Adrenal gland (tissue), 19 donors: ENCODE results near the gene TAS2R16. TPM values are rescaled to one million over a fixed set of nuclear protein-coding genes. Genes with fewer than 3 reads are reported as not detected.

ENCODE experiments used
- DNase-seq, 7 donors: peaks; one replicate each; pipeline ENCODE4 v3.0.0-alpha.2; 2019 to 2020
- H3K27ac ChIP-seq, 5 donors: fragments of 200-600 bp; sonication (generic) in 4 of 5; 1 replicate in 3 of 5; 2 replicates in 2 of 5; pipeline versions ENCODE4 v1.5.1 to v1.8.0; 2016 to 2020; ENCODE audit warnings: mild to moderate bottlenecking in 1 of 5
- H3K27me3 ChIP-seq: fragments of 200-600 bp; 2 replicates; pipeline ENCODE4 v1.8.0; 2021
- H3K36me3 ChIP-seq, 2 donors: fragments of 200-600 bp; replicated peaks in 1 of 2; 1 replicate in 1 of 2; 2 replicates in 1 of 2; pipeline versions ENCODE4 v1.5.1 to v1.8.0; 2018 to 2022
- H3K4me1 ChIP-seq, 2 donors: fragments of 200-600 bp; replicated peaks in 1 of 2; 1 replicate in 1 of 2; 2 replicates in 1 of 2; pipeline versions ENCODE4 v1.5.1 to v1.8.0; 2018 to 2021
- H3K4me3 ChIP-seq, 4 donors: fragments of 200-600 bp; sonication (generic) in 3 of 4; one replicate each; pipeline ENCODE4 v1.5.1; 2016 to 2018
- H3K9me3 ChIP-seq, 3 donors: fragments of 200-600 bp; sonication (generic) in 1 of 3; replicated peaks in 1 of 3; 1 replicate in 2 of 3; 2 replicates in 1 of 3; pipeline versions ENCODE4 v1.5.1 to v1.8.0; 2016 to 2021
- POLR2A ChIP-seq, 2 donors: fragments of 450-650 bp; IDR thresholded peaks; one replicate each; pipeline ENCODE4 v1.6.1; 2017; ENCODE audit warnings: antibody characterized with exemption in 2 of 2, mild to moderate bottlenecking in 2 of 2, moderate library complexity in 1 of 2
- WGBS, 4 donors: extraction: QIAGEN DNeasy Blood & Tissue Kit in 2 of 4; methylation state at CpG; one replicate each; pipeline versions ENCODE4 v1.1.5 to v1.1.7; 2013 to 2017; 5-methylcytosine and 5-hydroxymethylcytosine counted together
- intact Hi-C, 2 donors: fragments of 100-400 bp; cut with DNase I; formaldehyde crosslinking; loops; one replicate each; pipeline versions ENCODE4 v1.14.1 to v1.15.0; 2022 to 2023
- long read RNA-seq, 10 donors: library from polyadenylated mRNA in 3 of 10; unstranded in 2 of 10; stranded (forward) in 1 of 10; transcript quantifications; one replicate each; pipeline ENCODE4 v2.0.0 and lab custom pipeline, GENCODE V29; 2021 to 2026
- polyA plus RNA-seq, 3 donors: library from polyadenylated mRNA; stranded (reverse); fragments of 200-250 nt in 2 of 3; fragments of 350-450 nt in 1 of 3; fragmentation: Illumina TruSeq in 1 of 3; extraction: RNeasy Lipid Tissue Mini Kit (QIAGEN cat#74804) in 1 of 3; gene quantifications; one replicate each; pipeline ENCODE4 v1.2.3, GENCODE V29; 2013 to 2014
- total RNA-seq, 9 donors: library from RNA; depleted of rRNA in 4 of 9; stranded (reverse); fragments of >200 nt in 4 of 9; fragments of 120-200 nt in 1 of 9; fragmentation: NEBNext Ultra II Directional in 1 of 9; extraction: Animal tissue kit (Norgen Biotek cat#: 25700) in 1 of 9; gene quantifications; one replicate each; pipeline versions ENCODE4 v1.1.0 to v1.2.4, GENCODE V29; 2013 to 2023
- TF ChIP-seq, protein P1 (sequence below), 6 experiments: fragments of 450-650 bp in 4 of 6; fragments of 200-600 bp in 2 of 6; sonication (generic) in 1 of 6; IDR thresholded peaks; 1 replicate in 5 of 6; 2 replicates in 1 of 6; pipeline versions ENCODE4 v1.5.1 to v1.8.0; 2016 to 2021; ENCODE audit warnings: antibody characterized with exemption in 6 of 6, mild to moderate bottlenecking in 2 of 6, moderate library complexity in 1 of 6
- donor health status: healthy with polysubstance abuse.
- donor health status: Bipolar disorder and iron deficiency.
- donor health status: DM: yes; HTN: yes; CAD: no.
- donor health status: DM: no; HTN: no; CAD: no.
- donor health status: DM: no; HTN: no; CAD: no.
- donor health status: DM: yes; HTN: yes; CAD: no.

The TAS2R16 gene, protein sequence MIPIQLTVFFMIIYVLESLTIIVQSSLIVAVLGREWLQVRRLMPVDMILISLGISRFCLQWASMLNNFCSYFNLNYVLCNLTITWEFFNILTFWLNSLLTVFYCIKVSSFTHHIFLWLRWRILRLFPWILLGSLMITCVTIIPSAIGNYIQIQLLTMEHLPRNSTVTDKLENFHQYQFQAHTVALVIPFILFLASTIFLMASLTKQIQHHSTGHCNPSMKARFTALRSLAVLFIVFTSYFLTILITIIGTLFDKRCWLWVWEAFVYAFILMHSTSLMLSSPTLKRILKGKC
- not detected for total RNA-seq
- polyA plus RNA-seq: not detected
- long read RNA-seq, donor 1: 0 reads
- long read RNA-seq, donor 2: 0 reads
- long read RNA-seq, donor 3: 0 reads
- long read RNA-seq, donor 4: 0 reads
- long read RNA-seq, donor 5: 0 reads
- long read RNA-seq, donor 6: 0 reads
- long read RNA-seq, donor 7: 0 reads
- long read RNA-seq, donor 8: 0 reads
- long read RNA-seq, donor 9: 0 reads
- long read RNA-seq, donor 10: 0 reads

DNA sequence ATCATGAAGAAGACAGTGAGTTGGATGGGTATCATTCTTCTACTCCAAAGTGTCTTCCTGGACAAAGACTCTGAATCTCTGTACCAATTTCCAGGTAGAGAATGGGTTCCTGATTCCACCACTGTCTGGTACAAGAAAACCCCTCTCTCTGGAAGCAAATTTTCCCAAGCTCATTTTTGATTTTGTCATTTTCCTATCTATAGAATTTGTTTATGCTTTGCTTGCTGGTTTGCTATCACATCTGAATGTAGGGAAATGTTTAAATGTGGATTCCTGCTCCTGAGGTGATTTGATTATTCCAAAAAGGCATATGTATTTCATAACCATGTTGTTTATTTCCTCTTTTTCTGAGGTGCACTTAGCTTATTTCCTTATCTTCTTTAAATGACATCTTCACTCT, at the start of gene TAS2R16:
Gene TAS2R16 (minus strand): TSS at position 101 of the 400 bp plus-strand sequence. CDS start 66 bp downstream, at position 35.
- TF ChIP-seq, protein P1, sequence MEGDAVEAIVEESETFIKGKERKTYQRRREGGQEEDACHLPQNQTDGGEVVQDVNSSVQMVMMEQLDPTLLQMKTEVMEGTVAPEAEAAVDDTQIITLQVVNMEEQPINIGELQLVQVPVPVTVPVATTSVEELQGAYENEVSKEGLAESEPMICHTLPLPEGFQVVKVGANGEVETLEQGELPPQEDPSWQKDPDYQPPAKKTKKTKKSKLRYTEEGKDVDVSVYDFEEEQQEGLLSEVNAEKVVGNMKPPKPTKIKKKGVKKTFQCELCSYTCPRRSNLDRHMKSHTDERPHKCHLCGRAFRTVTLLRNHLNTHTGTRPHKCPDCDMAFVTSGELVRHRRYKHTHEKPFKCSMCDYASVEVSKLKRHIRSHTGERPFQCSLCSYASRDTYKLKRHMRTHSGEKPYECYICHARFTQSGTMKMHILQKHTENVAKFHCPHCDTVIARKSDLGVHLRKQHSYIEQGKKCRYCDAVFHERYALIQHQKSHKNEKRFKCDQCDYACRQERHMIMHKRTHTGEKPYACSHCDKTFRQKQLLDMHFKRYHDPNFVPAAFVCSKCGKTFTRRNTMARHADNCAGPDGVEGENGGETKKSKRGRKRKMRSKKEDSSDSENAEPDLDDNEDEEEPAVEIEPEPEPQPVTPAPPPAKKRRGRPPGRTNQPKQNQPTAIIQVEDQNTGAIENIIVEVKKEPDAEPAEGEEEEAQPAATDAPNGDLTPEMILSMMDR (IDR thresholded peaks at IDR 0.05): no peak
- no peak for TF ChIP-seq POLR2A (IDR thresholded peaks at IDR 0.05)
- Histone ChIP-seq H3K36me3 (no peaks in the 10 kb centered on the region), H3K4me3 (no peak within 1 kb of the TSS), H3K4me1 (no peaks in the 10 kb centered on the region), H3K9me3 (no peaks in the 10 kb centered on the region), H3K27ac (no peak within 1 kb of the TSS), H3K27me3 (no peaks in the 10 kb centered on the region)
- DNase-seq: no peak
- intact Hi-C loops: no loop called here

DNA sequence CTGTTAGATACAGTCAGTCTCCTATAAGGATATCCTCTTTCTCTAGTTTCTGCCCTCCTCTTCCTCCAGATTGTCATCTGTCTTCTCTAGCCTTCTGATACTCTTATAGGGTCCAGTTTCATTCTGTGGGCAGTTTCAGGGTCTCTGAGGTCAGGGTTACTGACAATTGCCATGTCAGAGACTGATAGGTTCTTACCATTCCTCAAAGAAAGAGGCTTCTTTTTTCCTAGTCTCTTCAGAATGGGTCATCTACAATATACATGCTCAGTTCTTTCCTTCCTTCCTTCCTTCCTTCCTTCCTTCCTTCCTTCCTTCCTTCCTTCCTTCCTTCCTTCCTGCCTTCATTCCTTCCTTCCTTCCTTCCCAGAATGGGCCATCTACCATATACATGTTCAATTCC, 48.1 kb upstream of the TAS2R16 start:
- Histone ChIP-seq H3K27ac (no peak overlapping the region), H3K36me3 (no peaks in the 10 kb centered on the region), H3K4me1 (no peaks in the 10 kb centered on the region), H3K9me3 (peaks cover 0 to 6% (median 0%) of the 10 kb centered on the region in 3 donors), H3K27me3 (no peaks in the 10 kb centered on the region), H3K4me3 (no peak overlapping the region)
- no peak for DNase-seq
- TF ChIP-seq, protein P1 (IDR thresholded peaks at IDR 0.05): no peak
- no peak for TF ChIP-seq POLR2A (IDR thresholded peaks at IDR 0.05)
- intact Hi-C loops: no loop called here

DNA sequence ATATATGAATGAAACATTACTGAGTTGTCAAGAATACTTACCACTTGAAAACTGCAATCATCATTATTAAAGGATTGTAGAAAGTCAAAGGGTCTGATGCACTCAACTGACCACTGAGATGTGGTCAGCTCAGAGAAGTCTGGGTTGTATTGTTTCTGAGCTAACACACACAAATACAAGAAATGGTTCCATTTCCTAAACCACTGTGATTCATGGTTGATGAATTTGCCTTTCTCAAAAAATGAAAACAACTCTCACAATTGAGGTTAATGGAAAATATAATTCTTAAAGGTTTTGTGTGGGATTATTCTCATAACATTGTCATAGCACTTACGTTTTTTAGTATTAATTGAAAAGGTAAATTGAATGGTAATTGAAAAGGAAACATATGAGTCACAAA, 45.6 kb upstream of the TAS2R16 start:
- H3K27ac ChIP-seq: no peak overlapping the region
- WGBS, 4 donors: 55 to 60% (median 57%) methylated on average over 1 of the region's 1 CpG
- H3K4me1 ChIP-seq: no peaks in the 10 kb centered on the region
- H3K9me3 ChIP-seq: no peaks in the 10 kb centered on the region
- H3K36me3 ChIP-seq: no peaks in the 10 kb centered on the region
- H3K4me3 ChIP-seq: no peak overlapping the region
- H3K27me3 ChIP-seq: no peaks in the 10 kb centered on the region
- DNase-seq: no peak
- intact Hi-C loops: no loop called here
- TF ChIP-seq, protein P1 (IDR thresholded peaks at IDR 0.05): no peak
- TF ChIP-seq POLR2A (IDR thresholded peaks at IDR 0.05): no peak

DNA sequence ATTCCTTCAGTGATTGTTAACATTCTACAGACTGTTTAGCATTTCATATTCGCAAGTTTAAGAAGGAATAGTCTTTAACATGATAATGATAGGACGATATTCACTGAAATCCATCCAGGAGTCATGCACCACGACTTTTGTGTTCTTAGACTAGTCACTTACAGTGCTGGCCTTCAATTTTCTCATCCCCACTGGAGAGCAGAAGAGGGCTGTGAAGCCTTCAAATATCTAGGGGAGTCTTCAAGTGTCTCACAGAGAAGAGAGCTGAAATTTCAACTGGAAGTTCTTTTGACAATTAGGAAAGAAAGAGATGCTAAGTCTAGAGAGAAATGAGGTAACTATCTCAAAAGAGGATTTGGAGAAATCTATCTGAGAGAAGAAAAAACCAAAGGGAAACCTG, 43.8 kb upstream of the TAS2R16 start:
- Histone ChIP-seq H3K4me3 (no peak overlapping the region), H3K36me3 (no peaks in the 10 kb centered on the region), H3K9me3 (no peaks in the 10 kb centered on the region), H3K27me3 (no peaks in the 10 kb centered on the region), H3K4me1 (no peaks in the 10 kb centered on the region), H3K27ac (no peak overlapping the region)
- TF ChIP-seq, protein P1 (IDR thresholded peaks at IDR 0.05): no peak
- TF ChIP-seq POLR2A (IDR thresholded peaks at IDR 0.05): no peak
- intact Hi-C loops: no loop called here
- WGBS, 4 donors: 38 to 57% (median 42%) methylated on average over 3 of the region's 3 CpGs
- DNase-seq: no peak
